K562 (cell line): ENCODE results near the gene SIX1. TPM values are rescaled to one million over a fixed set of nuclear protein-coding genes. Genes with fewer than 3 reads are reported as not detected.

Experiments used
- ATAC-seq: fragments of 200-7000 bp; cut with Tn5 transposase; 3 replicates; pipeline ENCODE4 v1.9.1; 2020; ENCODE audit warnings: moderate library complexity
- BruUV-seq: library from RNA; stranded (reverse); fragments of 400-500 nt; replicated peaks from 2 replicates; lab custom pipeline; 2021; lab: Mats Ljungman, UMichigan
- CTCF ChIA-PET: fragments of 300-600 bp; formaldehyde crosslinking; extraction: SDS; loops from one replicate; lab custom pipeline; 2021; ENCODE audit warnings: low intra/inter-chr PET ratio; lab: Yijun Ruan, JAX
- POLR2A ChIA-PET: fragments of 300-600, 350-650 bp; sonication (Branson Sonifier 250); formaldehyde crosslinking; extraction: SDS; loops from one replicate; lab custom pipeline; 2021; ENCODE audit warnings: antibody characterized with exemption, inconsistent platforms; lab: Yijun Ruan, JAX
- DNase-seq, 4 experiments: peaks; one replicate each; pipeline versions ENCODE4 v3.0.0 to v3.0.0-alpha.2; 2011 to 2018; ENCODE audit warnings: low spot score in 3 of 4, mixed read lengths in 3 of 4; ENCODE audit errors: extremely low read depth in 1 of 4
- FAIRE-seq: peaks from 2 replicates; lab custom pipeline; 2011; peaks lifted over from hg19 to GRCh38; lab: Jason Lieb, UNC
- H2AFZ ChIP-seq: 2 replicates; pipeline ENCODE4 v1.6.0; 2011; ENCODE audit warnings: low read depth, low read length, control low read depth, inconsistent platforms
- H3K27ac ChIP-seq: fragments of 200-600 bp; 3 replicates; pipeline ENCODE4 v1.8.0; 2011; ENCODE audit warnings: low read depth, mild to moderate bottlenecking, control low read depth, inconsistent platforms, low read length, moderate library complexity, mixed read lengths; ENCODE audit errors: extremely low read depth
- H3K27me3 ChIP-seq, 2 experiments: fragments of 300-600 bp in 1 of 2; 2 replicates in 1 of 2; 3 replicates in 1 of 2; pipeline versions ENCODE4 v1.6.0 to v1.8.0; 2011; ENCODE audit warnings: inconsistent platforms in 2 of 2, low read length in 2 of 2, mild to moderate bottlenecking in 1 of 2, mixed read lengths in 1 of 2, moderate library complexity in 1 of 2; ENCODE audit not compliant: control insufficient read depth in 2 of 2, insufficient read depth in 2 of 2
- H3K36me3 ChIP-seq: fragments of 300-600 bp; 3 replicates; pipeline ENCODE4 v1.8.0; 2011; ENCODE audit warnings: mild to moderate bottlenecking, low read length, inconsistent platforms; ENCODE audit not compliant: control insufficient read depth, insufficient read depth
- H3K4me1 ChIP-seq, 2 experiments: fragments of 200-600 bp in 1 of 2; replicated peaks in 1 of 2; 2 replicates in 1 of 2; 3 replicates in 1 of 2; pipeline versions ENCODE4 v1.5.1 to v1.8.0; 2011; ENCODE audit warnings: inconsistent platforms in 2 of 2, low read length in 2 of 2, mild to moderate bottlenecking in 1 of 2, mixed read lengths in 1 of 2, moderate library complexity in 1 of 2; ENCODE audit not compliant: control insufficient read depth in 2 of 2, insufficient read depth in 2 of 2
- H3K4me2 ChIP-seq: 2 replicates; pipeline ENCODE4 v1.6.1; 2011; ENCODE audit warnings: low read length, control low read depth, inconsistent platforms, mixed read lengths; ENCODE audit not compliant: insufficient read depth
- H3K4me3 ChIP-seq: fragments of 200-600 bp; sonication (generic), shearing (Covaris generic); 2 replicates; pipeline ENCODE4 v1.5.1; 2016; ENCODE audit warnings: control low read depth, inconsistent platforms
- H3K79me2 ChIP-seq: fragments of 200-600 bp; 3 replicates; pipeline ENCODE4 v1.8.0; 2011; ENCODE audit warnings: low read length, inconsistent platforms; ENCODE audit not compliant: control insufficient read depth, insufficient read depth
- H3K9ac ChIP-seq, 2 experiments: 2 replicates each; pipeline versions ENCODE4 v1.6.0 to v1.6.1; 2011; ENCODE audit warnings: low read depth in 2 of 2, low read length in 2 of 2, control low read depth in 1 of 2, inconsistent platforms in 1 of 2, mild to moderate bottlenecking in 1 of 2, mixed read lengths in 1 of 2; ENCODE audit not compliant: insufficient read depth in 1 of 2
- H3K9me1 ChIP-seq: one replicate; pipeline ENCODE4 v1.6.0; 2011; ENCODE audit warnings: inconsistent platforms, mild to moderate bottlenecking, low read length, moderate library complexity; ENCODE audit not compliant: control insufficient read depth, insufficient read depth
- H3K9me3 ChIP-seq: replicated peaks from 2 replicates; pipeline ENCODE4 v1.5.1; 2011; ENCODE audit warnings: low read depth, low read length, inconsistent platforms; ENCODE audit not compliant: control insufficient read depth, insufficient read depth
- H4K20me1 ChIP-seq: replicated peaks from 2 replicates; pipeline ENCODE4 v1.6.1; 2011; ENCODE audit warnings: low read length, inconsistent platforms, mixed read lengths; ENCODE audit not compliant: control insufficient read depth, insufficient read depth
- CEBPB ChIP-seq: fragments of 450-650 bp; IDR thresholded peaks from 2 replicates; pipeline ENCODE4 v1.6.1; 2016; ENCODE audit warnings: missing genetic modification characterization, missing compliant biosample characterization
- EP300 ChIP-seq: IDR thresholded peaks from 2 replicates; pipeline ENCODE4 v1.6.1; 2012; ENCODE audit warnings: low read length, improper control_type of control experiment
- FOXA1 ChIP-seq: fragments of 450-650 bp; IDR thresholded peaks from 2 replicates; pipeline ENCODE4 v1.6.1; 2016; ENCODE audit warnings: mild to moderate bottlenecking, borderline replicate concordance
- GATAD2A ChIP-seq: fragments of 450-650 bp; IDR thresholded peaks from 2 replicates; pipeline ENCODE4 v1.6.1; 2017
- KAT7 ChIP-seq: sonication (generic); formaldehyde crosslinking; IDR thresholded peaks from 2 replicates; pipeline ENCODE4 v1.8.0; 2022; ENCODE audit warnings: missing genetic modification reagents, mild to moderate bottlenecking, borderline replicate concordance
- NFATC3 ChIP-seq: fragments of 450-650 bp; IDR thresholded peaks from 2 replicates; pipeline ENCODE4 v1.6.1; 2017; ENCODE audit warnings: mild to moderate bottlenecking
- NFE2 ChIP-seq: IDR thresholded peaks from 2 replicates; pipeline ENCODE4 v1.6.1; 2014; ENCODE audit warnings: antibody characterized with exemption, low read depth
- POLR3G ChIP-seq: IDR thresholded peaks from 2 replicates; pipeline ENCODE4 v1.6.1; 2011; ENCODE audit not compliant: insufficient read length, insufficient replicate concordance; ENCODE audit errors: extremely low read depth
- SMAD1 ChIP-seq: fragments of 150-350 bp; IDR thresholded peaks from 2 replicates; pipeline ENCODE4 v1.6.1; 2014; ENCODE audit warnings: low read length, low read depth; ENCODE audit not compliant: partially characterized antibody
- SREBF2 ChIP-seq: sonication (generic); formaldehyde crosslinking; IDR thresholded peaks from 2 replicates; pipeline ENCODE4 v1.4.0; 2020; ENCODE audit warnings: mild to moderate bottlenecking, missing genetic modification reagents
- ZEB2 ChIP-seq: fragments of 450-650 bp; IDR thresholded peaks from 2 replicates; pipeline ENCODE4 v1.6.1; 2016
- ZNF184 ChIP-seq: sonication (generic); formaldehyde crosslinking; IDR thresholded peaks from 2 replicates; pipeline ENCODE4 v1.5.0; 2020; ENCODE audit warnings: missing genetic modification reagents
- ZNF395 ChIP-seq: fragments of 200-800 bp; sonication (Bioruptor generic); IDR thresholded peaks from 2 replicates; pipeline ENCODE4 v1.6.1; 2017; ENCODE audit warnings: missing genetic modification characterization, missing compliant biosample characterization
- ZNF589 ChIP-seq: fragments of 200-800 bp; sonication (Bioruptor generic); IDR thresholded peaks from 2 replicates; pipeline ENCODE4 v1.6.1; 2016; ENCODE audit warnings: low read depth, missing genetic modification characterization, missing compliant biosample characterization
- ZNF785 ChIP-seq: fragments of 250-450 bp; sonication (Bioruptor Pico); IDR thresholded peaks from 2 replicates; pipeline ENCODE4 v1.4.0; 2020; ENCODE audit warnings: mild to moderate bottlenecking
- ZSCAN32 ChIP-seq: fragments of 450-650 bp; formaldehyde crosslinking; IDR thresholded peaks from 2 replicates; pipeline ENCODE4 v1.4.0; 2020; ENCODE audit warnings: mild to moderate bottlenecking, moderate library complexity
- in situ Hi-C: fragments of 300-500 bp; cut with MboI; formaldehyde crosslinking; loops from 4 replicates; pipeline ENCODE4 v1.15.0; 2018; ENCODE audit warnings: inconsistent platforms, mixed read lengths
- intact Hi-C: fragments of 100-400 bp; cut with micrococcal nuclease; formaldehyde crosslinking; loops from 2 replicates; pipeline ENCODE4 v1.14.2; 2022
- polyA plus RNA-seq, 8 experiments: library from polyadenylated mRNA; depleted of rRNA in 4 of 8; stranded (reverse) in 5 of 8; unstranded in 3 of 8; fragments of >200 nt; fragmentation: Nextera tagmentation in 2 of 8; fragmentation: Illumina TruSeq in 1 of 8; extraction: Ambion mirVana in 2 of 8; extraction: Trizol in 1 of 8; gene quantifications; 2 replicates each; pipeline versions ENCODE4 v1.2.1 to v1.2.3, GENCODE V29; 2011 to 2014; ENCODE audit warnings: inconsistent platforms in 1 of 8, missing spikeins in 1 of 8
- total RNA-seq, 7 experiments: library from RNA; depleted of rRNA in 6 of 7; stranded (reverse); fragments of >200 nt in 6 of 7; fragmentation: Illumina TruSeq in 2 of 7; extraction: Trizol in 2 of 7; gene quantifications; 2 replicates each; pipeline versions ENCODE4 v1.2.1 to v1.2.3, GENCODE V29; 2011 to 2021; ENCODE audit warnings: low replicate concordance in 1 of 7

SIX1 gene
- total and polyA plus RNA-seq, 9 of the 15 experiments (the other 6 are each of a cell fraction or from before 2014, with no cell fraction given): 0.27 to 0.80 (median 0.45) TPM

GRCh38 chr14:60599727-60600126 lies 49.5 kb downstream of the SIX1 start:
- Histone ChIP-seq H3K9me3 (no peaks in the 10 kb centered on the region), H3K9me1 (no peaks in the 10 kb centered on the region), H3K4me2 (no peak overlapping the region), H2AFZ (no peak overlapping the region), H3K27me3 (no peaks in the 10 kb centered on the region), H3K36me3 (no peaks in the 10 kb centered on the region), H4K20me1 (no peaks in the 10 kb centered on the region), H3K9ac (no peak overlapping the region), H3K4me3 (no peak overlapping the region), H3K79me2 (no peaks in the 10 kb centered on the region), H3K4me1 (no peaks in the 10 kb centered on the region), H3K27ac (no peak overlapping the region)
- DNase-seq (no peak), ATAC-seq (no peak), FAIRE-seq (no peak)
- no TSS peak for BruUV-seq
- intact Hi-C loops (no loop called here), in situ Hi-C loops (no loop called here)
- POLR2A ChIA-PET: no interaction called here
- TF ChIP-seq NFATC3 (no peak), CEBPB (tag) (no peak)
- CTCF ChIA-PET: no interaction called here

- Histone ChIP-seq H3K9ac (no peak overlapping the region), H3K79me2 (no peaks in the 10 kb centered on the region), H3K4me3 (no peak overlapping the region), H3K4me2 (no peak overlapping the region), H3K36me3 (no peaks in the 10 kb centered on the region), H3K9me3 (no peaks in the 10 kb centered on the region), H3K27ac (no peak overlapping the region), H3K27me3 (no peaks in the 10 kb centered on the region), H4K20me1 (no peaks in the 10 kb centered on the region), H3K9me1 (no peaks in the 10 kb centered on the region), H2AFZ (no peak overlapping the region), H3K4me1 (no peaks in the 10 kb centered on the region)
- no TSS peak for BruUV-seq
- FAIRE-seq: no peak
- CTCF ChIA-PET: no interaction called here
- POLR2A ChIA-PET: no interaction called here
- no peak for DNase-seq
- no peak for ATAC-seq
- intact Hi-C loops: no loop called here
- in situ Hi-C loops: no loop called here
- TF ChIP-seq ZNF785 (CRISPR knock-in tag) (no peak), ZNF184 (CRISPR knock-in tag) (no peak), GATAD2A (no peak), SREBF2 (CRISPR knock-in tag) (no peak), ZNF589 (CRISPR knock-in tag) (no peak), ZSCAN32 (CRISPR knock-in tag) (no peak), EP300 (no peak), FOXA1 (no peak), NFE2 (no peak), POLR3G (no peak), KAT7 (CRISPR knock-in tag) (no peak), SMAD1 (no peak), ZNF395 (CRISPR knock-in tag) (no peak), ZEB2 (no peak)
Measured at GRCh38 chr14:60596139-60596538, 53.1 kb downstream of the SIX1 start.
